HEK293 (cell line): ENCODE measurements around the gene CBX5.

Source experiments
- CTCF ChIA-PET: fragments of 350-600 bp; formaldehyde crosslinking; extraction: SDS; loops from one replicate; lab custom pipeline; 2021; ENCODE audit warnings: antibody characterized with exemption; lab: Yijun Ruan, JAX
- POLR2A ChIA-PET: fragments of 300-600 bp; formaldehyde crosslinking; extraction: SDS; loops from one replicate; lab custom pipeline; 2020; ENCODE audit warnings: antibody characterized with exemption, inconsistent platforms; lab: Yijun Ruan, JAX
- H3K27ac ChIP-seq: fragments of 200-500 bp; sonication (Bioruptor generic); 2 replicates; pipeline ENCODE4 v1.5.1; 2014; ENCODE audit warnings: low read depth, low read length, control low read depth, inconsistent platforms; ENCODE audit errors: extremely low read depth
- H3K36me3 ChIP-seq, 2 experiments: fragments of 200-500 bp in 1 of 2; sonication (Bioruptor generic) in 1 of 2; 1 replicate in 1 of 2; 2 replicates in 1 of 2; pipeline ENCODE4 v1.5.1; 2014 to 2017; ENCODE audit warnings: inconsistent platforms in 2 of 2, low read length in 2 of 2; ENCODE audit not compliant: control insufficient read depth in 2 of 2, insufficient read depth in 1 of 2
- H3K4me1 ChIP-seq: fragments of 200-500 bp; sonication (Bioruptor generic); 2 replicates; pipeline ENCODE4 v1.5.1; 2014; ENCODE audit warnings: mild to moderate bottlenecking, low read length, inconsistent platforms; ENCODE audit not compliant: control insufficient read depth, insufficient read depth
- H3K4me3 ChIP-seq: 2 replicates; pipeline ENCODE4 v1.5.1; 2011; ENCODE audit warnings: low read depth, mild to moderate bottlenecking, control low read depth, low read length, moderate library complexity
- H3K9me3 ChIP-seq: fragments of 200-500 bp; sonication (Bioruptor generic); 2 replicates; pipeline ENCODE4 v1.5.1; 2014; ENCODE audit warnings: low read depth, low read length, inconsistent platforms; ENCODE audit not compliant: control insufficient read depth, insufficient read depth
- EGR2 ChIP-seq: fragments of 450-650 bp; formaldehyde crosslinking; IDR thresholded peaks from 2 replicates; pipeline ENCODE4 v1.5.1; 2016; ENCODE audit warnings: low read depth, missing biosample characterization, missing genetic modification characterization
- KLF8 ChIP-seq: fragments of 450-650 bp; formaldehyde crosslinking; IDR thresholded peaks from 2 replicates; pipeline ENCODE4 v1.5.1; 2016; ENCODE audit warnings: missing biosample characterization, missing genetic modification characterization
- ZBTB17 ChIP-seq: fragments of 450-650 bp; formaldehyde crosslinking; IDR thresholded peaks from 2 replicates; pipeline ENCODE4 v1.5.1; 2016; ENCODE audit warnings: missing biosample characterization, missing genetic modification characterization
- ZBTB20 ChIP-seq: fragments of 450-650 bp; formaldehyde crosslinking; IDR thresholded peaks from 2 replicates; pipeline ENCODE4 v1.5.1; 2016; ENCODE audit warnings: missing biosample characterization, missing genetic modification characterization
- ZEB2 ChIP-seq: fragments of 450-650 bp; formaldehyde crosslinking; IDR thresholded peaks from 2 replicates; pipeline ENCODE4 v1.5.1; 2016; ENCODE audit warnings: missing biosample characterization, missing genetic modification characterization
- ZNF24 ChIP-seq: fragments of 450-650 bp; formaldehyde crosslinking; IDR thresholded peaks from 2 replicates; pipeline ENCODE4 v1.5.1; 2016; ENCODE audit warnings: missing biosample characterization, missing genetic modification characterization
- ZNF335 ChIP-seq: fragments of 450-650 bp; formaldehyde crosslinking; conservative IDR thresholded peaks from 2 replicates; pipeline ENCODE4 v1.5.1; 2016; ENCODE audit warnings: missing biosample characterization, missing genetic modification characterization
- ZNF366 ChIP-seq: fragments of 450-650 bp; formaldehyde crosslinking; conservative IDR thresholded peaks from 2 replicates; pipeline ENCODE4 v1.5.1; 2016; ENCODE audit warnings: missing biosample characterization, missing genetic modification characterization
- ZNF404 ChIP-seq: fragments of 450-650 bp; formaldehyde crosslinking; IDR thresholded peaks from 2 replicates; pipeline ENCODE4 v1.5.1; 2017; ENCODE audit warnings: missing biosample characterization, missing genetic modification characterization
- ZNF510 ChIP-seq: fragments of 450-650 bp; formaldehyde crosslinking; IDR thresholded peaks from 2 replicates; pipeline ENCODE4 v1.5.1; 2018; ENCODE audit warnings: mild to moderate bottlenecking, missing genetic modification characterization, missing biosample characterization; ENCODE audit not compliant: insufficient replicate concordance
- ZNF555 ChIP-seq: fragments of 450-650 bp; formaldehyde crosslinking; conservative IDR thresholded peaks from 2 replicates; pipeline ENCODE4 v1.5.1; 2017; ENCODE audit warnings: missing biosample characterization, mild to moderate bottlenecking, missing genetic modification characterization, inconsistent platforms
- ZNF558 ChIP-seq: fragments of 450-650 bp; formaldehyde crosslinking; IDR thresholded peaks from 2 replicates; pipeline ENCODE4 v1.5.1; 2016; ENCODE audit warnings: missing biosample characterization, missing genetic modification characterization
- ZNF660 ChIP-seq: fragments of 450-650 bp; IDR thresholded peaks from 2 replicates; pipeline ENCODE4 v1.5.1; 2018; ENCODE audit warnings: missing biosample characterization, mild to moderate bottlenecking, missing genetic modification characterization
- ZNF843 ChIP-seq: fragments of 450-650 bp; formaldehyde crosslinking; IDR thresholded peaks from 2 replicates; pipeline ENCODE4 v1.5.1; 2016; ENCODE audit warnings: missing biosample characterization, missing genetic modification characterization
- TF ChIP-seq, protein P1 (sequence below): fragments of 450-650 bp; formaldehyde crosslinking; IDR thresholded peaks from 2 replicates; pipeline ENCODE4 v1.5.1; 2016; ENCODE audit warnings: missing biosample characterization, missing genetic modification characterization
- TF ChIP-seq, protein P2 (sequence below): fragments of 450-650 bp; IDR thresholded peaks from 2 replicates; pipeline ENCODE4 v1.5.1; 2018; ENCODE audit warnings: missing biosample characterization, mild to moderate bottlenecking, missing genetic modification characterization
- TF ChIP-seq, protein P3 (sequence below): fragments of 450-650 bp; formaldehyde crosslinking; IDR thresholded peaks from 2 replicates; pipeline ENCODE4 v1.5.1; 2017; ENCODE audit warnings: missing biosample characterization, missing genetic modification characterization
- TF ChIP-seq, protein P4 (sequence below): fragments of 450-650 bp; formaldehyde crosslinking; IDR thresholded peaks from 2 replicates; pipeline ENCODE4 v1.5.1; 2016; ENCODE audit warnings: missing biosample characterization, missing genetic modification characterization
- TF ChIP-seq, protein P5 (sequence below): fragments of 450-650 bp; formaldehyde crosslinking; IDR thresholded peaks from 2 replicates; pipeline ENCODE4 v1.5.1; 2016; ENCODE audit warnings: missing biosample characterization, missing genetic modification characterization
- TF ChIP-seq, protein P6 (sequence below): fragments of 450-650 bp; formaldehyde crosslinking; IDR thresholded peaks from 2 replicates; pipeline ENCODE4 v1.5.1; 2016; ENCODE audit warnings: missing biosample characterization, missing genetic modification characterization, low read depth

CBX5 gene

DNA sequence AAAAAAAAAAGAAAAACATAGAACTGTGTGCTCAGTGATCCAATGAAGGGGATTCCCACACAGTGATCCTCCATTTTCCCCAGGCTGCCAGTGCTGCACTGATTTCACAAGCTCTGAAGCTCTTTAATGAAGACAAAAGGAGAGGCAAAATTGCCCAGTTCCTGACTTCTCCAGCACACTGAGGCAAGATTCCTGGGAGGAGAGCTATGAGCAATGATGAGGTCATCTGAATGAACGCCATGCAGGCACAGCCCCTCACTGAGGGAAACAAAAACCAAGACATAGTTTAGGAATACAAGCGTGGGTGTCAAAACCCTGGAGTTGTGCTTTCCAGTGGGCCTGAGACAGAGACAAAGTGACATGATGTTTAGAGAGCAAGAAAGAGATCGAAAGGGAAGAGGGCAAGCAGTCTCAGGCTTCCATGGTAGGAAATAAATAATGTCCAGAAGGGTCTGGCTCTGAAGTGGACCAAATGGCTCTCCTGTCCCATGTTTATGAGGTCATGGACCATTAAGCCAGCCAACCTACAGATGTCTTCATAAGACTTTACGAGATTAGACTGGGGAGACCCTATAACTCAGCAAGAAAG is 50.2 kb downstream of the CBX5 start:
- ChIA-PET CTCF (interaction anchor here (0.8 to 5.2 kb wide), 5 partner anchors 10 to 141 kb away, joined by 3 to 35 read pairs (median 5); no protein-coding TSS in a partner anchor), POLR2A (interaction anchor here (0.5 to 2.5 kb wide), 6 partner anchors 27 to 97 kb away, joined by 3 to 10 read pairs (median 4); partner anchors contain the start of genes CBX5 and HNRNPA1)
- Histone ChIP-seq H3K4me3 (no peak overlapping the region), H3K9me3 (no peaks in the 10 kb centered on the region), H3K4me1 (no peaks in the 10 kb centered on the region; the same call in 1 of the 2 replicates), H3K27ac (no peak overlapping the region), H3K36me3 (no peaks in the 10 kb centered on the region)
- TF ChIP-seq KLF8 (tag by site-specific recombination): peak; percentile 51
- TF ChIP-seq, protein P1, sequence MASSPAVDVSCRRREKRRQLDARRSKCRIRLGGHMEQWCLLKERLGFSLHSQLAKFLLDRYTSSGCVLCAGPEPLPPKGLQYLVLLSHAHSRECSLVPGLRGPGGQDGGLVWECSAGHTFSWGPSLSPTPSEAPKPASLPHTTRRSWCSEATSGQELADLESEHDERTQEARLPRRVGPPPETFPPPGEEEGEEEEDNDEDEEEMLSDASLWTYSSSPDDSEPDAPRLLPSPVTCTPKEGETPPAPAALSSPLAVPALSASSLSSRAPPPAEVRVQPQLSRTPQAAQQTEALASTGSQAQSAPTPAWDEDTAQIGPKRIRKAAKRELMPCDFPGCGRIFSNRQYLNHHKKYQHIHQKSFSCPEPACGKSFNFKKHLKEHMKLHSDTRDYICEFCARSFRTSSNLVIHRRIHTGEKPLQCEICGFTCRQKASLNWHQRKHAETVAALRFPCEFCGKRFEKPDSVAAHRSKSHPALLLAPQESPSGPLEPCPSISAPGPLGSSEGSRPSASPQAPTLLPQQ (tag by site-specific recombination): peak; percentile 65
- TF ChIP-seq ZNF843 (tag by site-specific recombination): 0 out of 2 replicates have a peak, but pooled peaks have one; percentile 41
- peak; percentile 76 for TF ChIP-seq ZEB2 (tag by site-specific recombination)
- TF ChIP-seq ZNF366: peak; percentile 91
- TF ChIP-seq ZNF335 (tag by site-specific recombination): peak; percentile 55
- TF ChIP-seq ZNF24 (tag by site-specific recombination): peak; percentile 92
- TF ChIP-seq, protein P2, sequence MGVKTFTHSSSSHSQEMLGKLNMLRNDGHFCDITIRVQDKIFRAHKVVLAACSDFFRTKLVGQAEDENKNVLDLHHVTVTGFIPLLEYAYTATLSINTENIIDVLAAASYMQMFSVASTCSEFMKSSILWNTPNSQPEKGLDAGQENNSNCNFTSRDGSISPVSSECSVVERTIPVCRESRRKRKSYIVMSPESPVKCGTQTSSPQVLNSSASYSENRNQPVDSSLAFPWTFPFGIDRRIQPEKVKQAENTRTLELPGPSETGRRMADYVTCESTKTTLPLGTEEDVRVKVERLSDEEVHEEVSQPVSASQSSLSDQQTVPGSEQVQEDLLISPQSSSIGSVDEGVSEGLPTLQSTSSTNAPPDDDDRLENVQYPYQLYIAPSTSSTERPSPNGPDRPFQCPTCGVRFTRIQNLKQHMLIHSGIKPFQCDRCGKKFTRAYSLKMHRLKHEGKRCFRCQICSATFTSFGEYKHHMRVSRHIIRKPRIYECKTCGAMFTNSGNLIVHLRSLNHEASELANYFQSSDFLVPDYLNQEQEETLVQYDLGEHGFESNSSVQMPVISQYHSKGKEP (tag by site-specific recombination): no peak
- peak; percentile 53 for TF ChIP-seq ZBTB20
- TF ChIP-seq ZNF510: no peak
- TF ChIP-seq, protein P3, sequence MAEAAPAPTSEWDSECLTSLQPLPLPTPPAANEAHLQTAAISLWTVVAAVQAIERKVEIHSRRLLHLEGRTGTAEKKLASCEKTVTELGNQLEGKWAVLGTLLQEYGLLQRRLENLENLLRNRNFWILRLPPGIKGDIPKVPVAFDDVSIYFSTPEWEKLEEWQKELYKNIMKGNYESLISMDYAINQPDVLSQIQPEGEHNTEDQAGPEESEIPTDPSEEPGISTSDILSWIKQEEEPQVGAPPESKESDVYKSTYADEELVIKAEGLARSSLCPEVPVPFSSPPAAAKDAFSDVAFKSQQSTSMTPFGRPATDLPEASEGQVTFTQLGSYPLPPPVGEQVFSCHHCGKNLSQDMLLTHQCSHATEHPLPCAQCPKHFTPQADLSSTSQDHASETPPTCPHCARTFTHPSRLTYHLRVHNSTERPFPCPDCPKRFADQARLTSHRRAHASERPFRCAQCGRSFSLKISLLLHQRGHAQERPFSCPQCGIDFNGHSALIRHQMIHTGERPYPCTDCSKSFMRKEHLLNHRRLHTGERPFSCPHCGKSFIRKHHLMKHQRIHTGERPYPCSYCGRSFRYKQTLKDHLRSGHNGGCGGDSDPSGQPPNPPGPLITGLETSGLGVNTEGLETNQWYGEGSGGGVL (tag by site-specific recombination): peak; percentile 26
- TF ChIP-seq ZBTB17 (tag by site-specific recombination): peak; percentile 91
- TF ChIP-seq, protein P4, sequence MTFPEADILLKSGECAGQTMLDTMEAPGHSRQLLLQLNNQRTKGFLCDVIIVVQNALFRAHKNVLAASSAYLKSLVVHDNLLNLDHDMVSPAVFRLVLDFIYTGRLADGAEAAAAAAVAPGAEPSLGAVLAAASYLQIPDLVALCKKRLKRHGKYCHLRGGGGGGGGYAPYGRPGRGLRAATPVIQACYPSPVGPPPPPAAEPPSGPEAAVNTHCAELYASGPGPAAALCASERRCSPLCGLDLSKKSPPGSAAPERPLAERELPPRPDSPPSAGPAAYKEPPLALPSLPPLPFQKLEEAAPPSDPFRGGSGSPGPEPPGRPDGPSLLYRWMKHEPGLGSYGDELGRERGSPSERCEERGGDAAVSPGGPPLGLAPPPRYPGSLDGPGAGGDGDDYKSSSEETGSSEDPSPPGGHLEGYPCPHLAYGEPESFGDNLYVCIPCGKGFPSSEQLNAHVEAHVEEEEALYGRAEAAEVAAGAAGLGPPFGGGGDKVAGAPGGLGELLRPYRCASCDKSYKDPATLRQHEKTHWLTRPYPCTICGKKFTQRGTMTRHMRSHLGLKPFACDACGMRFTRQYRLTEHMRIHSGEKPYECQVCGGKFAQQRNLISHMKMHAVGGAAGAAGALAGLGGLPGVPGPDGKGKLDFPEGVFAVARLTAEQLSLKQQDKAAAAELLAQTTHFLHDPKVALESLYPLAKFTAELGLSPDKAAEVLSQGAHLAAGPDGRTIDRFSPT (tag by site-specific recombination): peak; percentile 42; the same call in 1 of the 2 replicates
- TF ChIP-seq ZNF660 (tag by site-specific recombination): peak; percentile 73
- TF ChIP-seq, protein P5, sequence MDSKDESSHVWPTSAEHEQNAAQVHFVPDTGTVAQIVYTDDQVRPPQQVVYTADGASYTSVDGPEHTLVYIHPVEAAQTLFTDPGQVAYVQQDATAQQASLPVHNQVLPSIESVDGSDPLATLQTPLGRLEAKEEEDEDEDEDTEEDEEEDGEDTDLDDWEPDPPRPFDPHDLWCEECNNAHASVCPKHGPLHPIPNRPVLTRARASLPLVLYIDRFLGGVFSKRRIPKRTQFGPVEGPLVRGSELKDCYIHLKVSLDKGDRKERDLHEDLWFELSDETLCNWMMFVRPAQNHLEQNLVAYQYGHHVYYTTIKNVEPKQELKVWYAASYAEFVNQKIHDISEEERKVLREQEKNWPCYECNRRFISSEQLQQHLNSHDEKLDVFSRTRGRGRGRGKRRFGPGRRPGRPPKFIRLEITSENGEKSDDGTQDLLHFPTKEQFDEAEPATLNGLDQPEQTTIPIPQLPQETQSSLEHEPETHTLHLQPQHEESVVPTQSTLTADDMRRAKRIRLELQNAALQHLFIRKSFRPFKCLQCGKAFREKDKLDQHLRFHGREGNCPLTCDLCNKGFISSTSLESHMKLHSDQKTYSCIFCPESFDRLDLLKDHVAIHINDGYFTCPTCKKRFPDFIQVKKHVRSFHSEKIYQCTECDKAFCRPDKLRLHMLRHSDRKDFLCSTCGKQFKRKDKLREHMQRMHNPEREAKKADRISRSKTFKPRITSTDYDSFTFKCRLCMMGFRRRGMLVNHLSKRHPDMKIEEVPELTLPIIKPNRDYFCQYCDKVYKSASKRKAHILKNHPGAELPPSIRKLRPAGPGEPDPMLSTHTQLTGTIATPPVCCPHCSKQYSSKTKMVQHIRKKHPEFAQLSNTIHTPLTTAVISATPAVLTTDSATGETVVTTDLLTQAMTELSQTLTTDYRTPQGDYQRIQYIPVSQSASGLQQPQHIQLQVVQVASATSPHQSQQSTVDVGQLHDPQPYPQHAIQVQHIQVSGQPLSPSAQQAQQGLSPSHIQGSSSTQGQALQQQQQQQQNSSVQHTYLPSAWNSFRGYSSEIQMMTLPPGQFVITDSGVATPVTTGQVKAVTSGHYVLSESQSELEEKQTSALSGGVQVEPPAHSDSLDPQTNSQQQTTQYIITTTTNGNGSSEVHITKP (tag by site-specific recombination): peak; percentile 57; the same call in 1 of the 2 replicates
- TF ChIP-seq ZNF404 (tag by site-specific recombination): 0 out of 2 replicates have a peak, but pooled peaks have one; percentile 13
- TF ChIP-seq, protein P6, sequence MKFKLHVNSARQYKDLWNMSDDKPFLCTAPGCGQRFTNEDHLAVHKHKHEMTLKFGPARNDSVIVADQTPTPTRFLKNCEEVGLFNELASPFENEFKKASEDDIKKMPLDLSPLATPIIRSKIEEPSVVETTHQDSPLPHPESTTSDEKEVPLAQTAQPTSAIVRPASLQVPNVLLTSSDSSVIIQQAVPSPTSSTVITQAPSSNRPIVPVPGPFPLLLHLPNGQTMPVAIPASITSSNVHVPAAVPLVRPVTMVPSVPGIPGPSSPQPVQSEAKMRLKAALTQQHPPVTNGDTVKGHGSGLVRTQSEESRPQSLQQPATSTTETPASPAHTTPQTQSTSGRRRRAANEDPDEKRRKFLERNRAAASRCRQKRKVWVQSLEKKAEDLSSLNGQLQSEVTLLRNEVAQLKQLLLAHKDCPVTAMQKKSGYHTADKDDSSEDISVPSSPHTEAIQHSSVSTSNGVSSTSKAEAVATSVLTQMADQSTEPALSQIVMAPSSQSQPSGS: peak; percentile 98
- TF ChIP-seq ZNF555 (tag by site-specific recombination): no peak
- TF ChIP-seq ZNF558 (tag by site-specific recombination): peak; percentile 60; the same call in 1 of the 2 replicates
- peak; percentile 82 for TF ChIP-seq EGR2 (tag by site-specific recombination)
